ENCODE measurements around the gene SUB1.
"Not testable (repeated sequence)": the region's sequence is repeated elsewhere in the genome, so short reads cannot be mapped to it uniquely, and the experiment has no call there.

SUB1 gene

GRCh38 chr5:32601623-32602295 is 16.4 kb downstream of the SUB1 start:
- no peak for DNase-seq

DNA sequence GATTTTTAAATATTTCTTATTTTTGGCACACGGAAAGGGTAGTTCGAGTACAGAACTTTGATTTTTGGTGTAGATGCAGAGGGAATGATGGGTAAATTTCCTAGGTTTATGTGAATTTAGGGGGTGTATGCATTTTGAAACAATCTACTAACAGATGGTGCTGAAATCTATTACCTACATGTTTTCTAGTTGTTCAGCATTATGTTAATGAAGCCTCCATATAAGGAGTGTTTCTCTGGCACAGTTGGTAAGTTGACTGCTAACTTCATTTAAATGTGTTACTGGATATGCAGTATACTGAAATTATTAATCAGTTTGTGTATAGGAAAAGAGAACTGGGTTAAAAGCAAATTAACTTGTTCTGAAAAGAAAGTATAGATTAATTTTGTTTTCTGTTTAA is 17.5 kb downstream of the SUB1 start:
- DNase-seq: no peak

GRCh38 chr5:32604800-32605765 is 19.7 kb downstream of the SUB1 start:
- no peak for DNase-seq

- DNase-seq: no peak
Measured at GRCh38 chr5:32605766-32606152, 20.4 kb downstream of the SUB1 start.

GRCh38 chr5:32612134-32612888 is 27.0 kb downstream of the SUB1 start:
- no peak for DNase-seq

DNA sequence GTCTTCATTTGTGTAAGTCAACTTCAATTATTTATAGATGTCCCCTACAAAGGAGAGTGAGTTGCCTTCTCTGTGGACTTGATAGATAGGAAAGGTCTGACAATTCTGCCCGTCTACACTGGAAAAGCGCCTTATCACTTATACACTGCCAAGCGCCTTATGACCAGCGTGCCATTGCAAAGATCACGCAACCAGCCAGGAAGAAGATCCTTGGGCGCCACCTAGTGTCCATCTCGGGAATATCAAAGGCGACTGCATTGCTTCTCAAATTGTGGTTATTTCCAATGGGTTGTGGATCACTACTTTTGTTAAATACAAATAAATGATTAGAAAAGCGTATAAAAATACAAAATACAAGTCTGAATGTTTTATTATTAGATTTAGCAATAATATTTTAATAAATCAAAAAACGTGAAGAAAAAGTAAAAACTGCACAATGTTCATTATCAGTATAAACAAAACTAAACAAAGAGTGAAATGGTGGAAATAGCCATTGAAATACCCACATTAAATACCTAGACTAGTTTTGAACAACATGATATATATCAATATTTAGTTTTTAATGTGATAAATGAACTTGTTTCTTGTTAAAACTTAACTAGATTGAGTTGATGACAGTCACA is 27.8 kb downstream of the SUB1 start:
- peak; percentile 82 for DNase-seq

DNA sequence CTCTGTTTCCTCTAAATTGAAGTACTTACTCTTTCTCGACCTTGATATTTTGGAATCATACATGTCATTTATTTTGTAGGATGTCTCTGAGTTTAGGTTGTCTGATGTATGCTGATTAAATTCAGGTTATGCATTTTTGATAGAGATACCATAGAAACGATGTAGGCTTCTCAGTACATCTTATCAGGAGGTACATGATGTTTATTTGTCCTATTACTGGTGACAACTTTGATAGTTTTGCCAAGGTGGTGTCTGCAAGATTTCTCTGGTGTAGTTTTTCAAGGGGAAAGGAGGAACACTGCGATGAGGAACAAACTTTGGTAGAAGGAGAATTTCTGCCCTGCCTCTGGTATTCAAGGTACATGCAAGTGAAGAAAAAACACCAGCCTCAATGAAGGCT is 29.9 kb downstream of the SUB1 start:
- no peak for DNase-seq

DNA sequence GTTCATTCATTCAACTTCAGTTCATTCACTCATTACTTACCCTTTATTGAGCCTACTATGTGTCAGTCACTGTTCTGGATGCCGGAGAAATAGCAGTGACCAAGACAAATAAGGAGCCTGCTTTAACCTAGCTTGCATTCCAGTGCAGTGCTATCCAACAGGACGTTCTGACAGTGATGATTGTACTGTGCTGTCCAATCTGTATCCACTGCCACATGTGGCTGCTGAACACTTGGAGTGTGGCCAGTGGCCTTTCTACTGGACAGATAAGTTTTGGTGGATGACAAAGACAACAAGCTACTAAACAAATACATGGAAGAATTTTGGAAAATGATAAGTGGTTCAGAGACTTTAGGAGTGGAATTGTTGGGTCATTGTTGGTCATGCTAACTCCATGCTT is 33.6 kb downstream of the SUB1 start:
- DNase-seq: no peak

- DNase-seq: no peak
Measured at GRCh38 chr5:32621256-32621655, 35.9 kb downstream of the SUB1 start.

DNA sequence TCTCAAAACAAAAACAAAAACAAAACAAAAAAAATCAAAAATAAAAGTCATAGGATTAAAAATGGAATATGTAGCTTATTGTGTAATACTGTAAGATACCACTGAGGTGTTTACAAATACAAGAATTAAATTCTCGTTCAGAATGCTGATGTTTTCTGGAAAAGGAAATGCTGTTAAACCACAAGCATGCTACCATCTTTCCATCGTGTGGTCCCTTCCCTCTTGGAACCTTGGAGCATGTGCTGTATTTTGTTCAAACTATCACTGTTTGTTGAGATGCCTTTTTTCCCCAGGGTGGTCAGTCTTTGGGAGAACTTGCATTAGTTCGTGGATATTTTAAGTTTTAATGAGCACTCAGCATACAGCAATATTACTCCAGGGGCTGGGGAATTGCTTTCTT is 39.7 kb downstream of the SUB1 start:
- DNase-seq: no peak

DNA sequence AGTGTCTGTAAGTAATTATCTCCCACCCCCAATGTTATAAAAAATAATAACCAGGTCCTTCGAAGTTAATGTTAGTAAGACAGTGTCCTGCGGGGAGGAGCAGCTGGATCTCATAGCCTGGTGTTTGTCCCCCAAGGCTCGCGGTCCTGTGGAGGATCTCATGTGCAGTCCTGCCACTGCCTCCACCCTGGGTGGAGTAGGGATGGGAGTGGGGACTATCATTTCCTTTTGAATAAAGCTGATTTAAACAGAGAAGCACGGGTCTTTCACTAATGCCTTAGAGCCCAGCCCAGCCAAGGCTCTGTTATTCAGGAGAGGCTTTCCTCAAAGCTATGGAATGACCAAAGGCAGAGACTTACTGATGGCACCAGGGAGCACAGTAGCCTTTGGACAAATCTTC is 40.2 kb downstream of the SUB1 start:
- DNase-seq: no peak

DNA sequence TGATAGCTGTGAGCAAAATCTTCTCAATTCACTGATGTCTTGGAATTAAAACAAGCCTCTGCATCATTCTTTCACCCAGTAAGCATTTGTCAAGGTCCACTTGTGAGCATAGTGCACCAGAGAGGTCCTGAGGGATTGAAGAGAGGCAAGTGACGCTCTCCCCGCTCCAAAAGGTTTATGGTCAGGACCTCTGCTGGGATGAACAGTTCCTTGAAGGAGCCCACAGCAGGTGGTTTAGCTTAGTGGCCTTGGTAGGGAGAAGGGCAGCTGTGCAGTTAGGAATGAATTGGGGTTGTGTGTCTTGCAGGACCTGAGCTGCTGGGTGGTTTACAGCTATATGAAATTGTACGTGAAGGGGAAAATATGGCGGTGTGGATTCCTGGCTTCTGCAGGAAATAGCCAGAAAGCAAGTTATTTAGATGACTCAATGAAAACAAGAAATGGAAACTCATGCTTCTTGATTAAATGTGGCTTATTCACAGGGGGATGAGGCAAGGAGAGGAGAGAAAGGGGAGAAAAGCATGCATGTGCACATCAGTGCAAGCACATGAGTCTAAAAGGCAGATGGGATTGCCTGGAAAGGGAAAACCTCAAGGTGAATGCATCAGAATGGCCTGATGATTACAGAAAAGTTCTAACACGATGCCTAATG is 42.0 kb downstream of the SUB1 start:
- no peak for DNase-seq

DNA sequence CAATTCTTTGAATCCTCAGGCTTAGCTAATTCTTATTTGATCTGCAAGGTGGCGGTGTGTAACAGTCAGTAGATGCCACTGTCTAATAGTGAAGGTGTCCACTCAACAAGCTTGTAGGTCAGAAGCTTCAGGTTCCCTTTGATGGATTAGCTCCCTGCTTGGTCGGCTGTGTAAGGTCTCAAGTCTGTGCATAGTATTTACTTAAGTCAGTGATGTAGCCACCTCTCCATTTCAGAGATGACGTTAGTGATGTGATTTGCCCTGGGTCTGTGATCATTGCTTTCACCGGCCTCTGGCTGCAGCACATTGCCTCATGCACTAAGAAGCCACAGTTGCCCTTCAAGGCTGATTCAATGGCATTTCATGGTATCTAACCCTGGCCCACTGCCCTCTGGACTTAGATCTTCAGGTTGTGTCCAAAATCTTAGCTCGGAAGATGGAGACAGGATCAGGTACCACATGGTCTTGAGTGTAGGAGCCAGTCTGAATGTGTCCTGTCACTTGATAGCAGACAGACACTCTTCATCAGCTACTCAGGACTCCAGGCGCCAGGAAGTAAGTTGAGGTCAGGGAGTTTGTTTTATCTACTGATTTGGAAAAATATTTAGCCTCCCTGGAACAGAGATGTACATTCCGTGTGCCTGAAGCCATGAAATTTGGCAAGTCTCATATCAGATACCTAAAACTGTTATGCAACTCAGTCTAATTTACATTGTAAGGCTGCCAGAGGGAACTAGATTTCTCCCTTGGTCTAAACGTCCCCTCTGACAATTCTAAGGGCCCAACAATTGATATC is 42.9 kb downstream of the SUB1 start:
- no peak for DNase-seq

DNA sequence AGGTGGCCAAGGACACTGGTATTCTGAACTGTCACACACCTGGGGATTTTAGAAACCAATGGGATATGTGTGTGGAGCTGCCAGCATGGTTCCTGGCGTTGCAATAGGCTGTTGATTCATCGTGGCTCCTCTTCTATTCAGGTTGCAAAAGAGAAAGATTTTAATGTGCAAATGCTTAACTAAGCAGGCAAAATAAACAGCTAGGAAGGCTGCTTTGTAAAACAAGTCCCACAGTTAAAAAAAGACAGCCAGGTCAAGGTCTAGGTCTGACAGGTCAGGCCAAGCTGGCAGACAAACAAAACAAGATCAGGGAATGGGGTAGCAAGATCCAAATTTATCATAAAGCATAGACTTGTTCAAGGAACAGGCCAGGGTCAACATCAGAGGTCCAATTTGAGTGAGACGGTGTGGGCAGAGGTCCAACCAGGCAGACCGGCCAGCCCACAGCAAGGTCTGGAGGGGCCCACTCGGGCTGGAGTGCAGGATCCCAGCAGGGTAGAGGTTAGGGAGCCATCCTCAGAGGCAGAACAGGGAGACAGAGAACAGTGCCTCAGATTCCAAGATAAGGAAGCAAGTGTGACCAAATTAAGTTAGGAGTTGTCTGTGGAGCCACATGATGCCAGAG is 45.6 kb downstream of the SUB1 start:
- DNase-seq: no peak

DNA sequence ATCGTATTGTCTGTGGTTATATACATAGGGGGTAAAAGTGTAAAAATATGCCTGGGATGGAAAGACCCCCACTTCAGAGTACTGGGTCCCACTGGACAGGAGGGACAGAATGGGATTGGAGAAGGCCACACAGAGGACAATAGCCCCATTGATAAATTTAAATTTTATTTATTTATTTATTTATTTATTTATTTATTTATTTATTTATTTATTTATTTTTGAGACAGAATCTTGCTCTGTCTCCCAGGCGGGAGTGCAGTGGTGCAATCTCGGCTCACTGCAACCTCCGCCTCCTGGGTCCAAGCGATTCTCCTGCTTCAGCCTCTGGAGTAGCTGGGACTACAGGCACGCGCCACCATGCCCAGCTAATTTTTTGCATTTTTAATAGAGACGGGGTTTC is 47.7 kb downstream of the SUB1 start:
- not testable (repeated sequence) for DNase-seq

DNA sequence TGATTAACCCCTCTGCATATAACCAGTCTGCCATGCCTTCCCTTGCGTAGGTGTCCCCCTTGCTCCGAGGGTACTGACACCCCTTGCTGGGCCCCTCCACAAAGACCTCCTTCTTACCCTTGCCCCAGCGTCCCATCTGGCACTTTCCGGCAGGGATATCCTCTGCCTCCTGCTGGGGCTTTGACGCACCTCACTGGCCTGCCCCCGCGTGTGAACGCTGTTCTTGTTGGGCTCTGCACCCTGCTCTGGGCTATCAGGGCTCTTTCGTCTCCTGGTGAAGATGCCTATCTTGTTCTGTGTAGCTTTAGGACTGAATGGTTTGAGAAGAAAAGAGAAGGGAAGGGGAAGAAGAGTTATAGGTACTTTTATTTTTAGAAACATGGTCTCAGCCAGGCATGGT is 53.0 kb downstream of the SUB1 start:
- DNase-seq: peak; percentile 22

- DNase-seq: no peak
Measured at GRCh38 chr5:32639943-32640342, 54.6 kb downstream of the SUB1 start.

GRCh38 chr5:32642276-32643002 is 57.1 kb downstream of the SUB1 start:
- DNase-seq: no peak

DNA sequence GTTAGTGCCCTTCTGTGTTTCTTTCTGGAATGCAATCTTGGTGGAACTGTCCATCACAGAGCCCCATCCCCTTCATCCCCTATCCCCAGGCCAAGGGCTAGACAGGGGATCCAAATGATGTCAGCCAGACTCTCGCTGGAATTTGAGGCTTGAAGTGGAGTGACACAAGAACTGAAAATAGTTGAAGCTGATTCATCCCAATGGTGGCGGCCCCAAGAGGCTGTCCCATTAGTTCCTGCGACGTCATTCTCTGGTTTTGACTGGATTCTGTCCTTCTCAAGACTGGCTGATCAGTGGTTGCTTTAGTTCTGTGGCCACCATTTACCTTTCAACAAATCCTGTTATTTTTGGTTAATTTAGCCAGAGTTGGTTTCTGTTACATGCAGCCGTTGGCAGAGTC is 59.9 kb downstream of the SUB1 start:
- no peak for DNase-seq
